ENCODE measurements around the gene GOLGA6C. TPM values are rescaled to one million over a fixed set of nuclear protein-coding genes. Genes with fewer than 3 reads are reported as not detected.
"Not testable (repeated sequence)": the region's sequence is repeated elsewhere in the genome, so short reads cannot be mapped to it uniquely, and the experiment has no call there.

The GOLGA6C gene, protein sequence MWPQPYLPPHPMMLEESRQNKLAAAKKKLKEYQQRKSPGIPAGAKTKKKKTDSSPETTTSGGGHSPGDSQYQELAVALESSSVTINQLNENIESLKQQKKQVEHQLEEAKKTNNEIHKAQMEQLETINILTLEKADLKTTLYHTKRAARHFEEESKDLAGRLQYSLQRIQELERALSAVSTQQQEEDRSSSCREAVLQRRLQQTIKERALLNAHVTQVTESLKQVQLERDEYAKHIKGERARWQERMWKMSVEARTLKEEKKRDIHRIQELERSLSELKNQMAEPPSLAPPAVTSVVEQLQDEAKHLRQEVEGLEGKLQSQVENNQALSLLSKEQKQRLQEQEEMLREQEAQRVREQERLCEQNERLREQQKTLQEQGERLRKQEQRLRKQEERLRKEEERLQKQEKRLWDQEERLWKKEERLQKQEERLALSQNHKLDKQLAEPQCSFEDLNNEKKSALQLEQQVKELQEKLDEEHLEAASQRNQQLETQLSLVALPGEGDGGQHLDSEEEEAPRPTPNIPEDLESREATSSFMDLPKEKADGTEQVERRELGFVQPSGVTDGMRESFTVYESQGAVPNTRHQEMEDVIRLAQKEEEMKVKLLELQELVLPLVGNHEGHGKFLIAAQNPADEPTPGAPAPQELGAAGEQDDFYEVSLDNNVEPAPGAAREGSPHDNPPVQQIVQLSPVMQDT
- polyA plus RNA-seq (ENCODE audit: insufficient read length), result not detected
- long read RNA-seq, donor 1, result 0 reads
- long read RNA-seq, donor 2, result 0 reads
- long read RNA-seq, donor 3, result 0 reads
- long read RNA-seq, donor 4, result 0 reads
- long read RNA-seq, donor 5, result 0 reads
- long read RNA-seq, donor 6, result 0 reads
- long read RNA-seq, donor 7, result 0 reads
- long read RNA-seq, donor 8, result 0 reads

DNA sequence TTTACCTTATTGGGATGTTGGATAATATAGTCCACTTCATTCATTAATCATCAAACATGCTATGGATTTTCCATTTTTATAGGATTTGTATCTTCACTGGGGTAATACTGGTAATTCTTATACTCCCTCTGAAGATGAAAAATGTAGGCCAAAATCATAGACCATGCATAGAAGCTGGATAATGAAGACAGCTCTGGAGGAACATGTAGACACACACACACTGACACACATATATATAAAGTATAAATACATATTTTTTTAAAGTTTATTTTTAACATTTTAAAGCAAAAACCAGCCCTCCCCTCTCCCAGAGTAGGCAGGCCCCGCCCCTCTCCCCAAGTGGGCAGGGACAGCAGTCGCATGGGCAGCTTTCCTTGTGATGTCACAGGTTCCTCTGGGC lies at the start of gene GOLGA6C:
Gene GOLGA6C (plus strand): TSS at position 301 of the 400 bp plus-strand sequence. CDS start 265 bp downstream, outside the sequence.
- not testable (repeated sequence) for DNase-seq

- no peak for DNase-seq
Observed at GRCh38 chr15:75208501-75209288, 49.4 kb upstream of the GOLGA6C start.

DNA sequence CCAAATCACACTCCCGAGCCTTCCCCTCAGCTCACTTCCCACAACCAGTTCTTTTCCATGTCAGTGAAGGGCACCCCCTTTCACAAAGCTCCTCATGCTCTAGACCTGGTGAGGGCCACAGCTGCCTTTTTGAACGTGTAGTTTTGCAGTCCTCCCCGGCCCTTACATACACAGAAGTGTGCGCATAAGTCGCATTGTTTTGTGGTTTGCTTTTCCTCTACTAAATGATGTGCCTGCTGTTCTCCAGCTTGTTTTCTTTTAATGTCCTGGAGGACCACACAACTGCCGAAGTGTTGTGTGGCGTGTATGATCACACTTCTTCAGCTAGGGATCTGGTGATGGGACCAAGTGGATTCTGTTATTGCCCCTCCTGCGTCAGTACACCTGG lies 48.9 kb upstream of the GOLGA6C start:
- DNase-seq, result no peak

GRCh38 chr15:75210811-75211230 lies 47.3 kb upstream of the GOLGA6C start:
- DNase-seq, result no peak

DNA sequence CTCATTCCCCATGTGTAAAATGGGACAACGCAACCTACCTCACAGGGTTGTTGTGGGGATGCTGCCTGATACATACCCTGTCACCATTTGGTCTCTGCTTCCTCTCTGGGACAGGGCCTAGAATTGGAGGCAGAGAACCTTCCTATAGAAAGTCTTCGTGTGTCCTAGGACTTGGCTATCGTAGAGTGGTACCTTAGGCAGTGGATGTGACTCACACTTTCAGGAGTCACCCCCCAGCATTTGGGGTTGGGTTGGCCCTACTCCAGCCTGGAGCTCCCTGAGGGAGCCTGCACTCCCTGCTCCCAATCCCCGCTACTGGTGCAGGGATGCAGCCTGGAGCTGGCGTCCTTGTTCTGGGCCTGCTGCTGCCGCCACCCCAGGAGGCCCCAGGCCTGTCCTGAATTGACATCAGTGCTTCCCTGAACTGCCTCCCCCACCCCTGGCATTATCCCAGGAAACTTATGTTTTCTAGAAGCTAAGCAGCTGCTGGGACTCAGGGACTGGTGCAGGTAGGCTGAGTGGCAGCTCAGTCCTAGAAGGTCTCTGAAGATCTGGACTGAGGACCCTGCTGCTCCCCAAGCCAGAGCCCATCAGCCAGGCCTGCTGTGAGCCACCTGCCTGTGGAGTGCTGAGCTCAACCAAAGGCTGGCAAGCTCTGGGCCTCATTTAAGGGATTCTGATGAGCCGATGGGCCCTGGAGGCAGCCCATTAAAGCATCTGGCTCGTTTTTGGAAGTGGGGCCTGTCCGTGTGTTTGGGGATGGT lies 46.5 kb upstream of the GOLGA6C start:
- no peak for DNase-seq

GRCh38 chr15:75212200-75212858 lies 45.8 kb upstream of the GOLGA6C start:
- no peak for DNase-seq

- DNase-seq, result no peak
Observed at GRCh38 chr15:75213212-75213767, 44.8 kb upstream of the GOLGA6C start.

DNA sequence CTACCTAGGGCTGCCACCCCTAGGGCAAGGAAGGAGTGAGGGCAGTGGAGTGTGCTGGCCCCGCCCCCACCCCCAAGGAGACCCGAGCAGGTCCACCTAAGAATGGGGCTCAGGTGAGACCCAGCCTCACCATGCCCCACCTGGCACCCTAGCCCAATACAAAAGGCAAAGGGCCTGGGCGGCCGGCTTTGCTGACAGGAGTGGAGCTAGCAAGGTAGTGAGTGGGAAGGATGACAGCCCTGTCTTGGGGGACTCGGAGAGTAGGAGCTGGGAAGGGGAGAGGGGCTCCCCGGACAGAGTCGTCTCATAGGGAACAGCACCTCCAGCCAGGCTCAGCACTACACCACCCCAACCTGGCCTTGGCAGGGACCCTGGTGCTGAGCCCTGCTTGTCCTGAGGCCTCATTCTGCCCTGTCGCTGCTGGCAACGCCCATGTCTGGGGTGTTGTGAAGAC lies 44.3 kb upstream of the GOLGA6C start:
- DNase-seq, result no peak

DNA sequence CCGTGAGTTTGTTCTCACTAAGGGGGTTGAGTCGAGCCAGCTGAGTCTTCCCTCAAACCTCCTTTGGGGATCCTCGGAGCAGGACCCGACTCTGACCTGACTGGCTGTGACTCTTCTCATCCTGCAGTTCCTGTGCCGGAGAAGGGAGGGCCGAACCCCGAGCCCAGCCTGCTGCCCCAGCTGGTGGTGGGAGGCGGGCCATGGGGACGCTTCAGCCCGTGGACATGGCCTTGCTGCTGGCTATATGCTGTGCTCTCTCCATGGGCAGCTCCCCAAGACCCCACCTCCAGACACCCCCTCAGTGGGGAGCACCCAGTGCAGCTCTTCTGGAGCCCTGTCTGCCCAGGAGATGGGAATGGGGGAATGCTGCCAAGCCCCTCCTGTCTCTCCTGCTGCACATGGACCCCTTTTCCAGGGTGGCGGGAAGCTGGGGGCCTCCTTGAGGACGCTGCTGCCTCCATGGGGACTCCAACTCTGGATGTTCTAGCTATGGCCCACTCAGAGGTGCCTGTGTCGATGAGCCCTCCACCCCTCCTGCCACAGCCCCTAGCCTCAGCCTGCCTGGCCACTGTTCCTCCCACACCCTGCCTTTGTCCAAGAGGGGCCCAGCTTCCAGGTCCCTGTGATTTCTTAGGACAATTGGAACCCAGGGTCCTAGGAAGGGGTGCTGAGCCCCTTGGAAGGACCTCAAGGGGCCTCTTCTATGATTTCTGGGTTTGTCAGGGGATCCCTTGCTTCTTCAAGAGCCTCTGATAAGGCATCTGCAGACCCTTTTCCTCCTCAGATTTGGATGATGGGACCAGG lies 43.6 kb upstream of the GOLGA6C start:
- DNase-seq, result no peak

DNA sequence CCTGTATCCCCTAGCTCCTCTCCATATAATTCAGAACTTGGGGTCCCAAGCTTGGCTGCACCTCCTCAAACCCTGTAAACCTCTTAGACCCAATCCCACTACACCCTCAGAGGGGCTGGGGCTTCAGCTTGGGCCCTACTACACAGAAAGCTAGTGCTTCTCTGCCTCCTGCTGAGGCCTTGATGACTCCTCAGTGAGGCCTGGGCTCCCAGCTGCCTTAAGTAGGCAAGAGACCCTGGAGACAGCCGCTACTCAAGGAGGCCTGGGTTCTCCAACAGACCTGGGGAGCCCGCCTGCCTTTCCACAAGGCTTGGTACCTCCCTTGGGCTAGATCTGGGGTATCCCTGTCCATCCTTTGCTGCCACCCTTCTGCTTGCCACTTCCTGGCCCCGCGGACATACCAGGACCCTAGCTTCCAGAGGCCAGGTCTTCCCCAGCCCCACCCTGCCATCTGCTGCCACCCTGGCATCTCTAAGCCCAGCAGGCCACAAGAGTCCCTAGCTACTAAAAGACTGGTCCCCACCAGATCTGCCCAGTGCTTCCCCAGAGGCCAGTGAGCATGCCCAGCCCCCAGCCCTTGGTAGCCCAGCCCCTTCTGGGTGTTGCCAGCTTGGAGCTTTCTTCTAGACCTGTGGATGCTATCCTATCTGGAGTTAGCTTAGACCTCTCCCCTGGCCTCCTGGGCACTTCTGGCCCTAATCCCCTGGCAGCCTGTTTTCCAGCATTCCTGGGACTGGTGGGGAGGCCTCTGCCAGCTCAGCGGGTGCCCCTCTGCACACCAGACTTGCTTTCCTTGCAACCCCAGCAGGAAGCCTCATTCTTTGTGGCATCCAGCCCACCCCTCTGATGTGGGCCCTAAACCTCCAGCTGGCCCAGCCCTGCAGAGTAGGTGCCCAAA lies 42.8 kb upstream of the GOLGA6C start:
- DNase-seq, result no peak

GRCh38 chr15:75217012-75217411 lies 41.1 kb upstream of the GOLGA6C start:
- DNase-seq, result no peak

GRCh38 chr15:75217574-75217973 lies 40.6 kb upstream of the GOLGA6C start:
- not testable (repeated sequence) for DNase-seq

- DNase-seq, result not testable (repeated sequence)
Observed at GRCh38 chr15:75219507-75219929, 38.6 kb upstream of the GOLGA6C start.

- DNase-seq, result no peak
Observed at GRCh38 chr15:75223688-75224087, 34.4 kb upstream of the GOLGA6C start.

GRCh38 chr15:75224281-75224680 lies 33.9 kb upstream of the GOLGA6C start:
- DNase-seq, result no peak

- not testable (repeated sequence) for DNase-seq
Observed at GRCh38 chr15:75225102-75225836, 32.9 kb upstream of the GOLGA6C start.

GRCh38 chr15:75225951-75226732 lies 32.0 kb upstream of the GOLGA6C start:
- no peak for DNase-seq
